GM12874 (cell line): Measurements from ENCODE around the gene PIGR.

Experiments used
- TF ChIP-seq, protein P1 (sequence below): IDR thresholded peaks from 2 replicates; pipeline ENCODE4 v1.5.1; 2011; ENCODE audit warnings: low read depth, mild to moderate bottlenecking, control low read depth, low read length, moderate library complexity; ENCODE audit not compliant: insufficient read depth

The PIGR gene

DNA sequence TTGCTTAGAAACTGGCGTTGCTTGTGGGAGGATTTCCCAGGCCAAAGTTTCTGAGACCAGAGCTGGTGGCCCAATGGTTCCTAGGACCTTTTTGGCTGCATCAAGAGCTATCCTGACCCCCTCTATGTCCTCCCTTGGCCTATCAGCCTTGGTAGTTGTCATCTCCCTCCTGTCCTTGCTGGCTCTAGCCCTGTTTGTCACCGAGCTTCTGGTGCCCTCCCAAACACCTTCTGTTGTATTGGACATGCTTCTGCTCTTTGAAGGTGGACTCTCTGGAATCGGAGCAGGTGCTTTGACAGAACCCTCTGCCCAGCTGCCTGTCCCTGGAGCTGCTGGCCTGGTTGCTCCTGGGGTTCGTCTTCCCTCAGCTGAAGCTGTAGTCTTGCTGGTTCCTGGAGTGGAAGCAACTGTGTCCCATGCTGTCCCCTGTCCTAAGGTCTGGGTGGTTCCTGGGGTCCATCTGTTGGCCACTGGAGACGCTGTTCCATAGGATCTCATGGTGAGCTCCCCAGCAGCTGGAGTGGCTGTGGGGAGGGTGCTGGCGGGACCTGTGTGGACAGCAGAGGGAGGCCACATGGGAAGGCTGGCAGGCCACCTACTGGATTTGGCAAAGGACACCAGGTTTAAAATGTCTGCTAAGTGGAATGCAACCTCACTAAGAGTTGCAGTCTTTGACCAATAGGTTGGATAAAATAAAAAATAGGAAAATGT, 14.6 kb upstream of the PIGR start:
- TF ChIP-seq, protein P1, sequence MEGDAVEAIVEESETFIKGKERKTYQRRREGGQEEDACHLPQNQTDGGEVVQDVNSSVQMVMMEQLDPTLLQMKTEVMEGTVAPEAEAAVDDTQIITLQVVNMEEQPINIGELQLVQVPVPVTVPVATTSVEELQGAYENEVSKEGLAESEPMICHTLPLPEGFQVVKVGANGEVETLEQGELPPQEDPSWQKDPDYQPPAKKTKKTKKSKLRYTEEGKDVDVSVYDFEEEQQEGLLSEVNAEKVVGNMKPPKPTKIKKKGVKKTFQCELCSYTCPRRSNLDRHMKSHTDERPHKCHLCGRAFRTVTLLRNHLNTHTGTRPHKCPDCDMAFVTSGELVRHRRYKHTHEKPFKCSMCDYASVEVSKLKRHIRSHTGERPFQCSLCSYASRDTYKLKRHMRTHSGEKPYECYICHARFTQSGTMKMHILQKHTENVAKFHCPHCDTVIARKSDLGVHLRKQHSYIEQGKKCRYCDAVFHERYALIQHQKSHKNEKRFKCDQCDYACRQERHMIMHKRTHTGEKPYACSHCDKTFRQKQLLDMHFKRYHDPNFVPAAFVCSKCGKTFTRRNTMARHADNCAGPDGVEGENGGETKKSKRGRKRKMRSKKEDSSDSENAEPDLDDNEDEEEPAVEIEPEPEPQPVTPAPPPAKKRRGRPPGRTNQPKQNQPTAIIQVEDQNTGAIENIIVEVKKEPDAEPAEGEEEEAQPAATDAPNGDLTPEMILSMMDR = no peak

DNA sequence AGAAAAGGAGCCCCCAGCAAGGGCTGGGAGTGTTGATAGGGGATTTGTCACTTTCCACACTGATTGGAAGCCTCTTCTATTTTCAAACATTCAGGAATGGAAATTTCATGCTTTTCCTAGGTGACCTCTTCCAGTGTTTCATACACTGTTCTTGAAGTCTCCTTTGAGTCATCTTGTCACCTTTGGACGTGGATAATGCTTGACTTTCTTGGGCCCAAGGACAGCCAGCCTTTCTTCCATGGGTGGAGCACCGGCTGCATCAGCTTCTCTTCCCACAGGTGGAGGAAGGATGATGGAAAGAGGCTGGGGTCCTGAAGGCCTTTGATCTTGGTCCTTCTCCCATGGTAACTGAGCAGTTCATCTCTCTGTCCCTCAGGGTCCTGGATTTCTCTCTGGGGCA, 11.9 kb upstream of the PIGR start:
- TF ChIP-seq, protein P1 = no peak

DNA sequence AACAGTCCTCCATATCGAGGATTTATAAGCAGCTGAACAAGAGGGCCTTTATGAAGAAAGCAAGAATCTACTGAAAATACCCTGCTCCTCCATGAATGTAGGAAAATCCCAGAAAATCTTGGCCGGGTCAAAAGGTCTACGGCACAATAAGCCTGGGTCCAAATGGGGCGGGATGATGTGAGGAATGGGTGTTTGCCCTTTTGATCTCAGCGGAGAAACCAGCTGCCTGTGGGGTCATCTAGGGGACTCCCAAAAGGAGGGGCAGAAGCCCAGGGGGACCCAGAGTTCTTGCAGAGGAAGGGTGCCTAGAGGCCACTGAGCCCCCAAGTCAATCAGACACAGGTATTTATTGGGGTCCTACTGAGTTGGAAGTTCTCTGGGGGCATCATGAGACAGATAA, 11.4 kb upstream of the PIGR start:
- TF ChIP-seq, protein P1 = no peak

DNA sequence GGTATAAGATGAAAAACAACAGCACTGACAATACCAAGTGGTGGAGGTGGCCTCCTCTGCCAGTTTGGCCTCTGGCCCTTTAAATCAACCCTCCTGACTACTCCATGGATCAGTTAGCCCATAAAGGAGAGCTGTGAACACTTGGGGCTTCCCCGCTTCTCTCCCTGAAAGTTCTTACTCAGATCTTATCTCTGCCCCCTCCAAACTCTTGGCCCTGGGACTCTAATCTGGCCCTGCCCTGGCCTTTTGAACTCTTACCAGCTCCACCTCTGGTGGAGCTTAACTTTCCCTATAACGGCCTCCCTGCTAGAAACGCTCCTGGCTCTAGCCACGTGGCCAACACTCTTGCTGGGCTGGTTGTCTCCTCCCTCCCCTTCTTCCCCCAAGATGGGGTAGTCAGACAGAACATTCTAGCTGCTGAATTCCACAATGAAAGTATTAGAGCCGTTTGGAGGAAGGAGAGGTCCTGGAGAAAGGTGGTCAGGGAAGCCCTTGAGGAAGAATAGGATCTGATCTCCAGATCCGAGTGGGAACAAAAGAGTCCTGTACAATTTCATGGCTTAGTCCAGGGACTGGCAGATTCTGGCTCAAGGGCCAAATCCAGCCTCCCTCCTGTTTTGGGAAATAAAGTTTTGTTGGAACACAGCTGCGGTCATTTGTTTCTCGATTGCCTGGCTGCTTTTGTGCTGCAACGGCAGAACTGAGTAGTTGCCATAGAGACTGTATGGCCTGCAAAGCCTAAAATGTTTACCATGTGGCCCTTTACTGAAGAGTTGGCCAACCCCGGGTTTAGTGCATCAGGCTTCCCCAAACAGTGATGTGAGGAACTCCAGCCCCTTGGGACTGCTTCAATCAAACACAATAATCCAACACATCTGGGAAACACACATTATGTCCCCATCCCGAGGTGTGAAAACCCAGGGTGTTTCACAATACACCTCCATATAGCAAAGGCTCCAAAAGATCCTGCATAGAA, 9.5 kb upstream of the PIGR start:
- TF ChIP-seq, protein P1 = no peak

DNA sequence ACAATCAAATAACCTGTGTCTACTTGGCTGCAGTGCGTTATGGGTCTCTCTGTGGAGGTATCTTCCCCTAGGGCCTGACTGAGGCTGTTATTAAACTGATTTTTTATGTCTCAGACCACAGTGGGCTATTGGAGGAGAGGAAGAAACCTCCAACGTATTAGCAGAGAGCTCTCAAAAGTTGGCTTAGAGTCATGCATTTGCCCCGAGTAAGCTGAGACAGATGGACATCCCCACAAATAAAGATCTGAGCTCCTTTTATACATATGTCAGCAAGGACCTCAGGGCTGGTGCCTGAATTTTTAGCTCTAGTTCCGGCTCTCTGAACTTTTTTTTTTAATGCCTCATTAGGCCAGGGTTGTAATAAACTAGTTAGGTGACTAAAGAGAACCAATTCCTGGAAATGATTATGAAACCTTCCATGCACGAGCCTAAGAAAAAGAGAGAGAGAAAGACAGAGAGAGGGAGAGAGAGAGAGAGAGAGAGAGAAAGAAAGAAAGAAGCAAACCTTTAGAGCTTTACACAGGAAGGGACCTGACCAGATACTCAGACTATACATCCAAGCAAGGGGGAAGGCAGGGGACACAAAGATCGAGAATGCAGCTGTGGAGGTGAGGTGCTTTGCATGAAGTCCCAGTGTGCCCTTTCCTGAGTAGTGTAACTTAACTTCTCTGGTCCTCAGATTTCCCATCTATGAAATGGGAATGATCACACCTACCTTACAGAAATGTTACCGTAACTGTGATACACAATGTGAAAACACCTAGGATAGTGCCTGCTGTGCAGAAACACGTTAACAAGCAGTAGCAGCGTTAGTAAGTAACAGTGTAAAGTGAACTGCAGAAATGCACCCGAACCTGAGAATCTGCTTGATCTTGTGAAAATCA, 8.4 kb upstream of the PIGR start:
- TF ChIP-seq, protein P1 = no peak

DNA sequence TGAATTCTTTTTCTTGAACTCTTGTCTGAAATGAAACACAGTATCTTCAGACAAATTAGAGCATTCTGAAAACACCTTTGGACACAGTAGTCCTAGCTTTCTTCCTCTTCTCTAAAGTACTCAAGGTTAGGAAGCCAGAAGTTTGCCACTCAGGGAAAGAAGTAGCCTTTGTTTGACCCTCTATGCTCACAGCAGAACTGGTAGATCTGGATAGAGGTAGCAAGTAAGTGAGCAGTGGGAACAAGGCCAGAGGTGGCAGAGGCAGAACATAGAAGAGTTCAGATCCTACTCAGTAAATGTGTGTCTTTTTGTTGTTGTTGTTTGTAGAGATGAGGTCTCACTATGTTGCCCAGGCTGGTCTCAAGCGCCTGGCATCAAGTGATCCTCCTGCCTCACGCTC, 7.4 kb upstream of the PIGR start:
- TF ChIP-seq, protein P1 = no peak

DNA sequence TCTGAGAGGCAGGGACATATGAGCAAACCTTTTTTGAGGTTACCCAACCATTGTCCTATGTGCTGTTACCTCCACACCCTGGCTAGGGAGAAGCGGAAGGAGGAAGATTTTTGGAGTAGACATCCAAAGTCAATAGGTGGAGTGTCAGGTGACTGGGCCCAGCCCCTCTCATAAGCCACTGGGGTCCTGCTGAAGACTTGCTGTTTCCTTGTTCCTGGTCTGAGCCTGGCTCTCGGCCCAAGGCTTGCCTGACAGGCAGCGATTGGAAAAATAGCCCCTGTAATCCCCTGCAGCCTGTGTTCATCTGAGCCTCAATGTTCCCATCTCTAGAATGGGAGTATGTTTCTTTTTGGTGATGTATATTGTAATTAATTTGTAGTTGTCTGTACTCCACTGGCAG, 6.9 kb upstream of the PIGR start:
- TF ChIP-seq, protein P1 = no peak
